SK-N-MC (cell line): ENCODE data around the gene CES4A.

ENCODE experiments used
- EZH2 ChIP-seq: fragments of 200-600 bp; sonication (generic); IDR thresholded peaks from one replicate; pipeline ENCODE4 v1.6.1; 2017; ENCODE audit warnings: antibody characterized with exemption
- FOXP2 ChIP-seq: optimal IDR thresholded peaks from 2 replicates; pipeline ENCODE3; 2011; ENCODE audit warnings: mild to moderate bottlenecking, moderate library complexity; ENCODE audit not compliant: insufficient read depth; ENCODE audit errors: extremely low read length, control extremely low read depth
- POLR2AphosphoS5 ChIP-seq: IDR thresholded peaks from 2 replicates; pipeline ENCODE4 v1.6.1; 2012; ENCODE audit warnings: mild to moderate bottlenecking, low read depth, low read length, borderline replicate concordance

GRCh38 chr16:66991545-66992077 is 3.2 kb downstream of the CES4A start:
- no peak for TF ChIP-seq POLR2AphosphoS5
- TF ChIP-seq EZH2 = no peak
- TF ChIP-seq FOXP2 = no peak
